Upper lobe of right lung (tissue), 1 donor: ENCODE data around the gene CWH43. TPM values are rescaled to one million over a fixed set of nuclear protein-coding genes. Genes with fewer than 3 reads are reported as not detected.
"Not testable (repeated sequence)": the region's sequence is repeated elsewhere in the genome, so short reads cannot be mapped to it uniquely, and the experiment has no call there.

Source experiments
- ATAC-seq: fragments of 200-7000 bp; cut with Tn5 transposase; one replicate; pipeline ENCODE4 v1.9.1; 2020; ENCODE audit warnings: mild to moderate bottlenecking, moderate library complexity
- DNase-seq: peaks from one replicate; pipeline ENCODE4 v3.0.0-alpha.2; 2020
- H3K27ac ChIP-seq: fragments of 200-600 bp; one replicate; pipeline ENCODE4 v1.8.0; 2022
- H3K27me3 ChIP-seq: fragments of 200-600 bp; one replicate; pipeline ENCODE4 v1.8.0; 2022; ENCODE audit warnings: mild to moderate bottlenecking
- H3K36me3 ChIP-seq: fragments of 200-600 bp; one replicate; pipeline ENCODE4 v1.8.0; 2022
- H3K4me1 ChIP-seq: fragments of 200-600 bp; one replicate; pipeline ENCODE4 v1.8.0; 2022
- H3K4me3 ChIP-seq: fragments of 200-600 bp; one replicate; pipeline ENCODE4 v1.8.0; 2022; ENCODE audit warnings: mild to moderate bottlenecking
- H3K9me3 ChIP-seq: fragments of 200-600 bp; one replicate; pipeline ENCODE4 v1.8.0; 2022
- CTCF ChIP-seq: fragments of 200-600 bp; IDR thresholded peaks from one replicate; pipeline ENCODE4 v1.8.0; 2022; ENCODE audit warnings: antibody characterized with exemption
- intact Hi-C: fragments of 100-400 bp; cut with DNase I; formaldehyde crosslinking; loops from one replicate; pipeline ENCODE4 v1.11.0; 2022
- total RNA-seq: library from RNA; stranded (reverse); fragmentation: NEBNext Ultra II Directional; extraction: Animal tissue kit (Norgen Biotek cat#: 25700); gene quantifications from one replicate; pipeline ENCODE4 v1.2.1, GENCODE V29; 2021
- donor health status: DM: no; HTN: yes; CAD: no; lungs with severe emphysema.

CWH43 gene
- total RNA-seq, 1 donor from 2014 or later = not detected

GRCh38 chr4:48974979-48975640 is 11.0 kb upstream of the CWH43 start:
- no peak for ATAC-seq
- DNase-seq = no peak
- H3K4me3 ChIP-seq = no peak overlapping the region
- intact Hi-C loops = no loop called here
- no peaks in the 10 kb centered on the region for H3K36me3 ChIP-seq
- no peak overlapping the region for H3K27ac ChIP-seq
- peaks cover 11% of the 10 kb centered on the region for H3K27me3 ChIP-seq
- TF ChIP-seq CTCF = no peak
- no peaks in the 10 kb centered on the region for H3K9me3 ChIP-seq
- no peaks in the 10 kb centered on the region for H3K4me1 ChIP-seq

- DNase-seq (no peak), ATAC-seq (no peak)
- H3K27ac ChIP-seq = no peak overlapping the region
- no peak overlapping the region for H3K4me3 ChIP-seq
- intact Hi-C loops = no loop called here
- no peaks in the 10 kb centered on the region for H3K36me3 ChIP-seq
- no peak for TF ChIP-seq CTCF
- no peaks in the 10 kb centered on the region for H3K4me1 ChIP-seq
- H3K9me3 ChIP-seq = no peaks in the 10 kb centered on the region
- H3K27me3 ChIP-seq = peaks cover 11% of the 10 kb centered on the region
Measured at GRCh38 chr4:48976041-48976440, 10.0 kb upstream of the CWH43 start.

GRCh38 chr4:48979914-48980579 is 6.0 kb upstream of the CWH43 start:
- Histone ChIP-seq H3K4me1 (no peaks in the 10 kb centered on the region), H3K36me3 (no peaks in the 10 kb centered on the region), H3K27ac (no peak overlapping the region), H3K9me3 (no peaks in the 10 kb centered on the region), H3K4me3 (no peak overlapping the region), H3K27me3 (peaks cover 16% of the 10 kb centered on the region)
- DNase-seq (no peak), ATAC-seq (no peak)
- no peak for TF ChIP-seq CTCF
- intact Hi-C loops = no loop called here

- H3K9me3 ChIP-seq, H3K36me3 ChIP-seq, H3K27ac ChIP-seq, ATAC-seq, H3K4me3 ChIP-seq, H3K4me1 ChIP-seq, DNase-seq, intact Hi-C loops: not testable (repeated sequence)
- H3K27me3 ChIP-seq = peaks cover 37% of the 10 kb centered on the region
Measured at GRCh38 chr4:48984005-48984404, 2.1 kb upstream of the CWH43 start.

- H3K36me3 ChIP-seq = no peaks in the 10 kb centered on the region
- no peak overlapping the region for H3K4me3 ChIP-seq
- H3K27ac ChIP-seq = no peak overlapping the region
- TF ChIP-seq CTCF = no peak
- H3K27me3 ChIP-seq = peaks cover 41% of the 10 kb centered on the region
- DNase-seq (no peak), ATAC-seq (no peak)
- intact Hi-C loops = no loop called here
- no peaks in the 10 kb centered on the region for H3K9me3 ChIP-seq
- H3K4me1 ChIP-seq = no peaks in the 10 kb centered on the region
Measured at GRCh38 chr4:48985602-48985975, 486 bp upstream of the CWH43 start.

GRCh38 chr4:48986654-48987164 is 634 bp downstream of the CWH43 start:
- TF ChIP-seq CTCF = no peak
- no peak overlapping the region for H3K27ac ChIP-seq
- H3K4me3 ChIP-seq = no peak overlapping the region
- no peaks in the 10 kb centered on the region for H3K36me3 ChIP-seq
- intact Hi-C loops = no loop called here
- H3K27me3 ChIP-seq = peaks cover 41% of the 10 kb centered on the region
- H3K4me1 ChIP-seq = no peaks in the 10 kb centered on the region
- DNase-seq (no peak), ATAC-seq (no peak)
- no peaks in the 10 kb centered on the region for H3K9me3 ChIP-seq
